GM18505 (cell line): ENCODE data around the gene FBP2.
"Not testable (repeated sequence)": the region's sequence is repeated elsewhere in the genome, so short reads cannot be mapped to it uniquely, and the experiment has no call there.

Source experiments
- ATAC-seq: cut with Tn5 transposase; IDR thresholded peaks from one replicate; pipeline ENCODE4 v1.9.1; 2021; ENCODE audit not compliant: unreplicated experiment
- POLR2A ChIP-seq: IDR thresholded peaks from 4 replicates; pipeline ENCODE4 v1.6.1; 2011; ENCODE audit warnings: borderline replicate concordance; ENCODE audit not compliant: insufficient read depth, insufficient read length; ENCODE audit errors: extremely low read depth

FBP2 gene

GRCh38 chr9:94567271-94567670 lies 26.4 kb downstream of the FBP2 start:
- no peak for TF ChIP-seq POLR2A
- ATAC-seq: no peak

DNA sequence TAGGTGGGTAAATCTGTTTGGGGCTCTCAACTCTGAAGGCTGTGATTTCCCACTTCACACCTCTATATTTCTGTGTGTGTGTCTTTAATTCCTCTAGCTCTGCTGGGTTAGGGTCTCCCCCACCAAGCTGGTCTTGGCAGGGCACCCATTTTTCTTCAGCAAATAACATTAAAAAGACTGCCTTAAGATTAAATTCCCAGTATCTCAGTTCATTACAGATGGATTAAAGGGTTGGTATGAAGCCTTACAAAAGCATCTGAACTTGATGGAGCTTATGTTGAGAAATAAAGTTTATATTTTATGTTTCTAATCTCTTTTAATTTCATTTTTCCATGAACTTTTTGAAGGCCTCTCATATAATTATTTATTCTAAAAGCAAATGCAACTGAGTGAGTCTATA lies 27.1 kb downstream of the FBP2 start:
- TF ChIP-seq POLR2A: no peak
- no peak for ATAC-seq

DNA sequence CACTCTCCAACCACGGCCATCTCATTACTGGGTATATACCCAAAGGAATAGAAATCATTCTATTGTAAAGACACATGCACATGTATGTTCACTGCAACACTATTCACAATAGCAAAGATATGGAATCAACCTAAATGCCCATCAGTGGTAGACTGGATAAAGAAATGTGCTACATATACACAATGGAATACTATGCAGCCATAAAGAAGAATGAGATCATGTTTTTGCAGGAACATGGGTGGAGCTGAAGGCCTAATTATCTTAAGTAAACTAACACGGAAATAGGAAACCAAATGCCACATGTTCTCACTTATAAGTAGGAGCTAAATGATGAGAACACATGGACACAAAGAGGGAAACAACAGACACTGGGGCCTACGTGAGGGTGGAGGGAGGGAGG lies 29.3 kb downstream of the FBP2 start:
- ATAC-seq: not testable (repeated sequence)

- no peak for TF ChIP-seq POLR2A
- no peak for ATAC-seq
Measured at GRCh38 chr9:94563548-94563947, 30.1 kb downstream of the FBP2 start.

DNA sequence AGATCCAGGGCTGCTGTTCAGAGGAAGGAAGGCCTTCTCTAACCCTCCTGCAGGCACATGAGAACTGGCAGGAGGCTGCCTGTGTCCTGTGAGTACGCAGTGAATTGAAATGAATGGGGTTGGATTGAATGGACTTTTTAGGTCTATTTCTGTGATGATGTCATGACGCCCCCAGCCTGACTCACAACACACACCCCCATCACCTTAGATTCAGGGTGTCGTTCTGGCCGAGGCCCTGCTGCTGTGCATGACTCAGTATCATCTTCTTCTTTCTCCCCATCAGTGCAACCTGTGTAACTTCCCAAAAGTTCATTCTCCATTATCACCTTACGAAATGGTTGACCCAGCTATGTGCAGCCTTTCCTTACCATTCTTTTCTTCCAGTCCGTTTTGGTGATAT lies 33.4 kb downstream of the FBP2 start:
- no peak for TF ChIP-seq POLR2A

GRCh38 chr9:94557376-94557775 lies 36.2 kb downstream of the FBP2 start:
- no peak for ATAC-seq
- no peak for TF ChIP-seq POLR2A

More for the DNA sequence above, 33.4 kb downstream of the FBP2 start:
- no peak for ATAC-seq

- no peak for TF ChIP-seq POLR2A
Measured at GRCh38 chr9:94554439-94555331, 38.9 kb downstream of the FBP2 start, which contains the start of gene PCAT7. PCAT7 (plus strand) TSS chr9:94555083.

GRCh38 chr9:94554078-94554438 lies 39.6 kb downstream of the FBP2 start:
- no peak for ATAC-seq
- TF ChIP-seq POLR2A: no peak

More at GRCh38 chr9:94554439-94555331, 38.9 kb downstream of the FBP2 start, which contains the start of gene PCAT7:
- ATAC-seq: no peak

DNA sequence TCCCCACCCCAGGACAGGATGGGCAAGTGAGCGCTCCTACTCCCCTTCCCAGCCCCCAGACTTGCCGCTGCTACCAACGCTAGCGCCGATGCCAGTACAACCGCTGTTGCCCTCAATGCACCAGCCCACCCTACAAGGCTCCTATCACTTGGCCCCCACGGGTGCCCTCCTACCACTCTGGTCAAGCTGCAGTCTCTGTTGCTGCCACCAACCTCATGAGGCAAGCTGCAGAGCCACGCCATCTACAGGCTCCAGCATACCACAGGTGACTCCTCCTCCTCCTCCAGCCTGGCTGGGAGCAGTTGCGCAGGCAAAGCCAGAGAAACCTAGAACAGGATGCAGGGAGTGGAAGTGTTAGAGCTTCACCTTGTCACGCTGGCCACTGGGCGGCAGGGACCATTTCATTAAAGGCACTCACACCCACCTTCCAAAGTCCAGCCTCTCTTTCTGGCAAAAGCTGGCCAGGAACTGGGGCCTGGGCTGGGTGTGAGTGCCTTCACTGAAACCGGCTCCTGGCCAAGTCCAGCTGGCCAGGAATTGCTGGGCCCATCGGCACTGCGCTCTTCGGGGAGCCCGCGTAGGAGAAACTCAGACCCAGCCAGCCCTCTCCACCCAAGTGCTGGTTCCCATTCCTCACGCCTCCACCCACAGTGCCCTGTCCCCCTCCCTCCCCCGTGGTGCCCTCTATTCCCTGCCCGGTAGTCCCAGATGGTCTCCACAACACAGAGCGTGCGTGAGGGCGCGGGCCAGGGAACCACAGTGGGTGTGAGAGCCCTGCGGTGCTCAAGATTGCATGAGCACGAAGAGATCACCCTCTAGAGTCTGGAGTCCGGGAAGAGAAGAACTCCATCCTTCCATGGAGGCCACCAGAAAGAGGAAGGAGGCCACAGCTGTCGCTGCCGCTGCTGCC lies 40.3 kb downstream of the FBP2 start:
- ATAC-seq: no peak
- TF ChIP-seq POLR2A: no peak

- TF ChIP-seq POLR2A: no peak
- ATAC-seq: no peak
Measured at GRCh38 chr9:94545940-94546339, 47.7 kb downstream of the FBP2 start.

DNA sequence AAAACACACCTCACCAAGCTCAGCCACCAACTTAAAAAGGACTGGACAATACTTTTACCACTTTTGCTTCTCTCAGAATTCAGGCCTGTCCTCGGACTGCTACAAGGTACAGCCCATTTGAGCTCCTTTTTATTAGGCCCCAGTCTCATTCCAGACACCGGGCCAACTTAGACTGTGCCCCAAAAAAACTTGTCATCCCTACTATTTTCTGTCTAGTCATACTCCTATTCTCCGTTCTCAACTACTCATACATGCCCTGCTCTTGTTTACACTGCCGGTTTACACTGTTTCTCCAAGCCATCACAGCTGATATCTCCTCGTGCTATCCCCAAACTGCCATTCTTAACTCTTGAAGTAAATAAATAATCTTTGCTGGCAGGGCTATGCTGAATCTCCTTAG lies 49.3 kb downstream of the FBP2 start:
- not testable (repeated sequence) for ATAC-seq

DNA sequence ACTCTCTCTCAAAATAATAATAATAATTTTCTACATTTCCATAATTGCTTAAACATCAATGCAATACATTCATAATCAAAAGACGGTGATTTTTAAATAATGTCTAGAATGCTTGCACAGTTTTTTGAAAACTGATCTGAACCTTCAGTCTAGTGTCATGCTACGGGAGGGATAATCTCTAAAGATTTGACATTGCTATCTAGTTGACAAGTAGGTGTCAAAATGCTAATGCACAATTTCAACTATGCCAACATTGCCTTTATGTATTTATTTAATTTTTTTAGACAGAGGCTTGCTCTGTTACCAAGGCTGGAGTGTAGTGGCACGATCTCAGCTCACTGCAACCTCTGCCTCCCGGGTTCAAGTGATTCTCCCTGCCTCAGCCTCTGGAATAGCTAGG lies 54.7 kb downstream of the FBP2 start:
- no peak for TF ChIP-seq POLR2A

GRCh38 chr9:94534901-94535300 lies 58.7 kb downstream of the FBP2 start:
- TF ChIP-seq POLR2A: no peak
- ATAC-seq: no peak

More for the DNA sequence above, 54.7 kb downstream of the FBP2 start:
- ATAC-seq: no peak

DNA sequence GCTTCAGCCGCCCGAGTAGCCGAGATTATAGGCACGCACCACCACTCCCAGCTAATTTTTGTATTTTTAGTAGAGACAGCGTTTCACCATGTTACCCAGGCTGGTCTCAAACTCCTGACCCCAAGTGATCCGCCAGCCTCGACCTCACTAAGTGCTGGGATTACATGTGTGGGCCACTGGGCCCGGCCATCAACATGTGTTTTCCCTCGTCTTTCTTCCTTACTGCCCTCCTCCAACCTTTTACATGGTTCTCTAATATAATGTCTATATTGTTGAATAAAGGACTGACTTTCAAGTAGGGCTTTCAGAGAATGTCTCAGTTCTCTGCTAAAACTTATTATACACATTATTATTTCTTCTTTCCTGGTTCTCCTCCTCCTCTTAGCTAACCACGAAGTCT lies 60.0 kb downstream of the FBP2 start:
- no peak for TF ChIP-seq POLR2A
- ATAC-seq: no peak
